HG02642 (cell line): ENCODE measurements around the gene KLC4.
"Not testable (repeated sequence)": the region's sequence is repeated elsewhere in the genome, so short reads cannot be mapped to it uniquely, and the experiment has no call there.

Source experiments
- ATAC-seq: cut with Tn5 transposase; IDR thresholded peaks from one replicate; pipeline ENCODE4 v1.9.1; 2021; ENCODE audit warnings: mild to moderate bottlenecking; ENCODE audit not compliant: unreplicated experiment, poor library complexity

KLC4 gene

DNA sequence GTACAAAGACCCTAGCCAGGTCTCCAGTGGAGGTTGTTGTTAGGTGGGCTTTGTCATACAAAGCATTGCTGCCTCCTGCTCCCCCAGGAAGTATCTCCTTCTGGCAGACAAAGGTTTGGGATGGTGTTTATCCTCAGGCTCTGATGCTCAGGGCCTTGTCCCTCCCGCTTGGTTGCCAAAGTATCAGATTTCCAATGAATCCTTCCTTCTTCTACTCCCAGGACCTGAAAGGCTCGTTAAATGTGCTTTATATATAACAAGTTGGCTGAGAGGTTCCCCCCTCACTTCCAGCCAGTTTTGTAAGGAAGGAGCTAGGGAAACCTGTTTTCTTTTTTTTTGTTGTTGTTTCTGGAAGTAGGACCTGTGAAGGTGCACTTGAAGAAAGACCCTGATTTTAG, 31.1 kb downstream of the KLC4 start:
- ATAC-seq: no peak

GRCh38 chr6:43091020-43091419, 31.6 kb downstream of the KLC4 start:
- ATAC-seq: no peak

DNA sequence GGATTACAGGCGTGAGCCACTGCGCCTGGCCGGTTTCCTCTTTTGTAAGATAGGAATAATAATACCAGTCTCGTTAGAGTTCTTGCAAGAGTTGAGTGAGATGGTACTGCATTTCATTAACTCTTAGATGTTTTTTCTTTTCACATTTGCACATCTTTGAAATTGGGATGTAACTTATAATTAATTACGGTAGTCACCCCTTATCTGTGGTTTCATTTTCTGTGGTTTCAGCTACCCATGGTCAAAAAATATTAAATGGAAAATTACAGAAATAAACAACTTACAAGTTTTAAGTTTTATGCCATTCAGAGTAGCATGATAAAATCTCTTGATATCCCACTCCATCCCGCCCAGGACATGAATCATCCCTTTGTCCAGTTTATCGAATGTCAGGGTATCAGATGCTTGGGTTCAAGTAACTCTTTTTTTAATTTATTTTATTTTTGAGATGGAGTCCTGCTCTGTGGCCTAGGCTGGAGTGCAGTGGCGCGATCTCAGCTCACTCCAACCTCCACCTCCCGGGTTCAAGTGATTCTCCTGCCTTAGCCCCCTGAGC, 32.1 kb downstream of the KLC4 start:
- no peak for ATAC-seq

- no peak for ATAC-seq
Measured at GRCh38 chr6:43092635-43093034, 33.2 kb downstream of the KLC4 start.

GRCh38 chr6:43093436-43094289, 34.2 kb downstream of the KLC4 start:
- no peak for ATAC-seq

GRCh38 chr6:43095939-43096338, 36.5 kb downstream of the KLC4 start:
- no peak for ATAC-seq

DNA sequence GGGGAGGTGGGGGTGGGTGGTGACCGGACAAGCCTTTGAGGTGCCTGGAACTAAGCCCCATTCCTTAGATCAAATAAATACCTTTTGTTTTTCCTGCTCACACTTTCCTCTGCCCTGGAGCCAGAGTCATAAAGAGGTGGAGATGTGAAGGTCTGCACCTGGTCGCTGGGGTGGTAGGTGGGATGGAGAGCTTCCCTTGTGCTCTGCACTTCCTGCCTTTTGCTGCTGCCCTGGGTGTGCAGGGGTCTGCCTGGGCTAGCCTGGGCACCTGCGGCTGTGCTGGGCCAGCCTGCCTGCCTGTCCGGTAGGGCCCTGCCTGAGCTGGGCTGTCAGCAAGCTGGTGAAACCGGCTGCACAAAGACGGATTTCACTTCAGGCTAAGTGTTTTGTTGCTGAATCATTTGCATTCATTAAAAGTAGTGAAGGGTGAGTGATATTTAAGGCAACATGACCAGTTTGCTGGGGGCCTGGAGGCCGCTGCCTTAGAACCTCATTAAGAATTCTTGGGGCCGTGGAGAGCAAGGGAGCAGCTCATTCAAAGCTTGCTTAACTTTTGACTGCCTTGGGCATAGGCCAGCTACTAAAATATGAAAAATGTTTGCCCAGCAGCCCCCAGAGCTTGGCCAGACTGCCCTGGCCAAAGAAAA, 37.1 kb downstream of the KLC4 start:
- ATAC-seq: no peak

GRCh38 chr6:43097098-43097489, 37.7 kb downstream of the KLC4 start:
- no peak for ATAC-seq

DNA sequence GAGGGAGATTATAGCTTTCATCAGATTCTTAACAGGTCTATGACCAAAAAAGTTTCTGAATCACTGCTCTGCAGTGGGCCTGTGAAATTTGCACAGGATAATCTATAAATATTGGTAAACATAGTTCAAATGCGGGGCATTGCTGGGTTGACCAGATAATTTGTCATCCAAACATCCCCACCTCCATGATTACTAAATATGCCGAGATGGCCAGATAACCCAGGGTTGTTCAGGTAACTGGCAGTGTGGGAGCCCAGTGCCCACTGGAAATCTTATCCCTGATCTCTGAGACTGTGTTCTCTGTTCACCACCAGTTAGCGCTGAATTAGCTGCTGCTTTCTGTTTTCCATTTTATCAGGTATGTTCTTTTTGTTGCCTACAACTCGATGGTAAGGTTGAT, 38.1 kb downstream of the KLC4 start:
- no peak for ATAC-seq

GRCh38 chr6:43101497-43101896, 42.1 kb downstream of the KLC4 start:
- no peak for ATAC-seq

DNA sequence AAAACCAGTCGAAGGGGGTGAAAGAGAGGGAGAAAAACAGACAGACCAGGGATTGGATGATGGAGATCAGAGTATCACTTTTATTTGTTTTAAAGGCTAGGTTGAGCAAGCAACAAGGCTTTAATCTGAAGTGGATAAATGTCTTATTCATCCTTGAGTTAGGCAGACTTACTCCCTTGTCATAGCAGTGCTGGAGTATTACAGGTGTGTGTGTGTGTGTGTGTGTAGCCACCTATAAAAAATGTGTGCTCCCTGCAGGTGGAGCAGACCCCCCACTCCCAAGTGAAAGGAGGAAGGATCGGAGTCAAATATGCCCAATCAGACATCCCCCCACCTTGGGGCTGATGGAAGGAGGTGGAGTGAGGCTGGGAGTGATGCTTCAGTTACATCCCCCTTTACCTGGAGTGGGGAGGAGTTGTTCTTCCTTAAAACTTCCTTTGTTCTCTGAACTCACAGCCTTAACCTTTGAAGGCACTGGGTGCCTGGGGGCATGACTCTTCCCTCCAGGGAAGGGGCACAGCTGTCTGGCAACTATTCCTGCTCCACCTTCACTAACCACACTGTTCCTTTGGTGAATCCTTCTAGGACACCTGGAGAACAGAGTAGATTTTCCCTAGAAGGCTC, 43.9 kb downstream of the KLC4 start:
- no peak for ATAC-seq

- ATAC-seq: no peak
Measured at GRCh38 chr6:43105538-43106222, 46.2 kb downstream of the KLC4 start.

DNA sequence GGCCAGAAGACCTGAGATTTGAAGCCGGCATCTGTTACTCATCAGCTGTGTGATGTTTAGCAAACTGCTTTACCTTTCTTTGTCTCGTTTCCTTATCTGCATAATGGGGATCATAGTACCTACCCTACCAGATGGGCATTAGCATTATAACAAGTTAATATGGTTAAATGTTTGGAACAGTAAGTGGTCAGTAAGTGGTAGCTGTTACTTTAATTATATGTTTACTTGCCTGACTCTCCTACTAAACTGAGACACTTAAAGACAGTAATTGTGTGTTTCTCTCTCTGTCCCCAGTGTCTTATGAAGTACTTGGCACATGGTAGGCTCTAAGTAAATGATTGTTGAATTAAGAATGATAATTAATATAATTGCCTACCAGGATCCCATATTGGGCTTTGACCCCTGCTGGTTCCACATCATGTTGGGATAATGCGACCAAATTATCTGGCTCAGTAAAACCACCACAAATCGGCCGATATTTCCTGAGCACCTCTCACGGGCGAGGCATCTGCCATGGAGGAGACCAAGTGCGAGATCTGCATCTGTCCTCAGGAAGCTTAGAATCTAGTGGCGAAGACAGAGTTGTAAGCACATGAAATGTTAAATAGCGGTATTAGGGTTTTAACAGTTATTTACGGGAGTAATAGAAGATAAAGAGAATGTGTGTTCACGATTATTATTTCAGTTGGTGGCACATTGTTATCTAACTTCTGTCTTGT, 48.1 kb downstream of the KLC4 start:
- no peak for ATAC-seq

DNA sequence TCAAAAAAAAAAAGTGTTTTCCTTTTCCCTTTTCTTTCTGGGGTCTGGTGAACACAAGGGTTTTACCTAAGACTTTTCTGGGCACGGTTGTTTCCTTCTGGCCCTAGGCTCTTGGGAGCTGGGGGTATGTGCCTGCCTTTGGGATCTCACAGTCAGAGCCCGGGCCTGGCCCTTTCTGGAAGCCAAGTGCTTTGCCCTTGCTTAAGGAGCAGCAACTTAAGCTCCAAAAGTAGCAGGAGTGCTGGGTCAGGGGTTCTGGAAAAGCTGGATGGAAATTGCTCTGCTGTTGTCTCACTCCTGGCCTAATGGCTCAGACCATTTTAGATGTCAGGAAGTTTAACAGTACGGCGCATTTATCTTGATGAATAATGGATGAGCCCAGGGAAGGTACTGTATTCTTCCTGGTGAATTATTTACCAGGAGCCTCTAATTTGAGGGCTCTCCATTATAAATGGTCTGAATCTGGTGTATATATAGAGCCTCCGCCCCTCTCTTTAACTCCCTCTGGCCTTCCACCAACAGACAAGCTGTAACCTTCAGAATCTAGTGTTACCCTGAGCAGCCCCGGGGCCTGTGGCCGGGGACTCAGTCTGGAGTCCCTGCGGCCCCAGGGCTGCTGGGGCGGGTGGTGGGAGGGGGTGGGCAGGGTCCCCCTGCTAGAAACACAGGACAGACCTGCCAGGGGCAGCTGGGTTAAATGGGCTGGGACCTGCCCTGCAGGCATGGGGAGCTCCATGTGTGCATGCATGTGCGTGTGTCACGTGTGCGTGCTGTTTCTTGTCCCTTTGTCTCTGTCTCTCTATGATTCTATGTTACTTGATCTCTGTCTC, 54.2 kb downstream of the KLC4 start:
- no peak for ATAC-seq

GRCh38 chr6:43115365-43115764, 55.9 kb downstream of the KLC4 start:
- ATAC-seq: no peak

DNA sequence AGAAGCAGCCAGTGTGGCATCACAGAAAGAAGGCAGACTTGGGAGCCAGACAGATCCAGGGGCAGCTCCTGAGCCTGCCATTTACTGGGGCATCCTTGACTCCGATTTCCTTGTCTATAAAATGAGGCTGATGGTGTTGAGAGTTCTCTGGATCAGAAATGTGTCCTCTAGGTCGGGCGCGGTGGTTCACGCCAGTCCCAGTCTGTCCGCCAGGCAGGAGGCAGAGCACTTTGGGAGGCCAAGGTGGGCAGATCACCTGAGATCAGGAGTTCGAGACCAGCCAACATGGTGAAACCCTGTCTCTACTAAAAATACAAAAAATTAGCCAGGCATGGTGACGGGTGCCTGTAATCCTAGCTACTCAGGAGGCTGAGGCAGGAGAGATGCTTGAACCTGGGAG, 58.0 kb downstream of the KLC4 start:
- ATAC-seq: not testable (repeated sequence)

DNA sequence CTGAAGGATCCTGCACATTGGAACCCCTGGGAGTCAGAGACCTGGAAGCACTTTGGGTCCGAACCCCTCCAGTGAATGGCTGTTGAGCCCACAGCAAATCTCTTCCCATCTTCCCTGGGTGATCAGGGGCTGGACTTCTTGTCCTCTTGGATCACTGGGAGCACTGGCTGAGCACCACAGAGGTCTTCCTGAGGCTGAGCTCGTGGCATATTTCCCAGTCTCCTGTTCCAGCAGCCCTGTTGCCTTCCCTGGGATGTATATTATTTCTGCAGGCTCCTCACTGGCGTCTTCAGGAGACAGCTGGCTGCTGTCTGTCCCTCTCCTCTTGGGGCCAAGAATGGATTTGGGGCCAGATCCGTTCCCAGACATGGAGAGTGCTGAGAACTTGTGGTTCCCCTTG, 60.1 kb downstream of the KLC4 start:
- no peak for ATAC-seq

DNA sequence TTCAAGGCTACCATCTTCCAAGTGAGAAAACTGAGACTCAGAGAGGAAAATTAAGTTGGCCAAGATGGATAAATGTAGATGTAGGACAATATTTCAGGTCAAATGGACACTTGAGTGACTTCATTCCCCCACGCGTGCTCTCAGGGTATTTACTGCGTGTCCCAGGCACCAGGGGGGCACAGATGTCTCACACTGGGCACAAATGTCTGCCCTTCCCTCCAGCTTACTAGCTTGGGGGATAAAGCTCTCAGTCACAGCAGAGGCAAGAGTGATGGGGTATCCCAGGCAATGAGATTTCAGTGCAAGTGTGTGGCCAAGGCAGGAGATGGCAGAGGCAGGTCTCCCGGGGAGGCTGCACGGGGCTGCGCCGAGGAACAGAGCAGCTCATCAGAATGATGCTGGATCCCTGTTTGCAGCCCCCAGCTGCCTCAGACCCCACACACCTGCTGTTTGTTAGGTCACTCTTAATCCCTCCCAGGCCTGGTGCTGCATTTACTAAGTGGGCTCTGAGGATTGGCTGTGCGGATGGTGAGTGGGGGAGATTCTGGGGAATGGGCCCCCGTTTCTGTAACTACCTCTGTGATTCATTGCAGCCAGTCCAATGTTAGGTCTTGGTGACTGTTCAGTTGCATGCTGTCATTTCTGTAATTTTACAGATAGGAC, 60.8 kb downstream of the KLC4 start:
- no peak for ATAC-seq
